HepG2 (cell line): ENCODE results near the gene ANKRD11. TPM values are rescaled to one million over a fixed set of nuclear protein-coding genes. Genes with fewer than 3 reads are reported as not detected.

ENCODE experiments used
- ATM ChIP-seq: fragments of 450-650 bp; IDR thresholded peaks from 2 replicates; pipeline ENCODE4 v1.7.1; 2017; ENCODE audit warnings: mild to moderate bottlenecking, borderline replicate concordance
- CEBPB ChIP-seq: IDR thresholded peaks from 2 replicates; pipeline ENCODE4 v1.6.1; 2011; ENCODE audit warnings: low read depth, low read length, improper control_type of control experiment, borderline replicate concordance
- SALL1 ChIP-seq: sonication (generic); formaldehyde crosslinking; IDR thresholded peaks from 2 replicates; pipeline ENCODE4 v1.8.0; 2022; ENCODE audit warnings: mild to moderate bottlenecking, missing genetic modification reagents
- ZBTB3 ChIP-seq: sonication (generic); formaldehyde crosslinking; IDR thresholded peaks from 2 replicates; pipeline ENCODE4 v1.4.0; 2020; ENCODE audit warnings: low read depth, mild to moderate bottlenecking, moderate library complexity, missing genetic modification reagents, borderline replicate concordance
- ZBTB38 ChIP-seq: sonication (generic); formaldehyde crosslinking; IDR thresholded peaks from 2 replicates; pipeline ENCODE4 v1.5.1; 2020; ENCODE audit warnings: mild to moderate bottlenecking, missing genetic modification reagents
- ZNF235 ChIP-seq: sonication (generic); formaldehyde crosslinking; IDR thresholded peaks from 2 replicates; pipeline ENCODE4 v1.8.1; 2023; ENCODE audit warnings: mild to moderate bottlenecking, missing genetic modification reagents, borderline replicate concordance
- ZNF337 ChIP-seq: sonication (generic); formaldehyde crosslinking; IDR thresholded peaks from 2 replicates; pipeline ENCODE4 v1.5.1; 2020; ENCODE audit warnings: missing genetic modification reagents, low read depth, mild to moderate bottlenecking, borderline replicate concordance
- ZNF501 ChIP-seq: sonication (generic); formaldehyde crosslinking; IDR thresholded peaks from 2 replicates; pipeline ENCODE4 v1.5.1; 2020; ENCODE audit warnings: mild to moderate bottlenecking, moderate library complexity, missing genetic modification reagents
- ZNF530 ChIP-seq: sonication (generic); formaldehyde crosslinking; IDR thresholded peaks from 2 replicates; pipeline ENCODE4 v1.5.0; 2020; ENCODE audit warnings: low read depth, mild to moderate bottlenecking, missing genetic modification reagents
- ZNF563 ChIP-seq: sonication (generic); formaldehyde crosslinking; IDR thresholded peaks from 2 replicates; pipeline ENCODE4 v1.8.0; 2022; ENCODE audit warnings: mild to moderate bottlenecking, moderate library complexity, missing genetic modification reagents
- ZNF772 ChIP-seq: sonication (generic); formaldehyde crosslinking; IDR thresholded peaks from 2 replicates; pipeline ENCODE4 v1.5.0; 2020; ENCODE audit warnings: mild to moderate bottlenecking, missing genetic modification reagents
- polyA plus RNA-seq, 8 experiments: library from polyadenylated mRNA; depleted of rRNA in 3 of 8; stranded (reverse) in 7 of 8; unstranded in 1 of 8; fragments of >200 nt; fragmentation: Illumina TruSeq in 4 of 8; extraction: Trizol in 4 of 8; gene quantifications; 2 replicates each; pipeline versions ENCODE4 v1.2.1 to v1.2.3, GENCODE V29; 2011 to 2016; ENCODE audit warnings: low read depth in 4 of 8, missing spikeins in 1 of 8, mixed read lengths in 1 of 8; ENCODE audit not compliant: insufficient read depth in 1 of 8
- total RNA-seq, 5 experiments: library from RNA; depleted of rRNA; stranded (reverse); fragments of >200 nt; fragmentation: Illumina TruSeq; extraction: Trizol; gene quantifications; 2 replicates each; pipeline ENCODE4 v1.2.3, GENCODE V29; 2016; ENCODE audit warnings: low read depth in 1 of 5
- TF ChIP-seq, protein P1 (sequence below): sonication (generic); formaldehyde crosslinking; conservative IDR thresholded peaks from 2 replicates; pipeline ENCODE4 v1.8.0; 2022; ENCODE audit warnings: mild to moderate bottlenecking, moderate library complexity, missing genetic modification reagents
- TF ChIP-seq, protein P2 (sequence below): sonication (generic); formaldehyde crosslinking; IDR thresholded peaks from 2 replicates; pipeline ENCODE4 v1.4.0; 2020; ENCODE audit warnings: mild to moderate bottlenecking, missing genetic modification reagents
- TF ChIP-seq, protein P3 (sequence below): sonication (generic); formaldehyde crosslinking; IDR thresholded peaks from 2 replicates; pipeline ENCODE4 v1.5.0; 2020; ENCODE audit warnings: missing genetic modification reagents
- TF ChIP-seq, protein P4 (sequence below): sonication (generic); formaldehyde crosslinking; IDR thresholded peaks from 2 replicates; pipeline ENCODE4 v1.4.0; 2020; ENCODE audit warnings: missing genetic modification reagents
- TF ChIP-seq, protein P5 (sequence below): sonication (generic); formaldehyde crosslinking; IDR thresholded peaks from 2 replicates; pipeline ENCODE4 v1.4.0; 2020; ENCODE audit warnings: mild to moderate bottlenecking, missing genetic modification reagents, borderline replicate concordance

Gene ANKRD11
- total and polyA plus RNA-seq, 2 of the 13 experiments (the other 11 are each of a cell fraction or from before 2014, with no cell fraction given): 21.4 to 38.4 TPM

DNA sequence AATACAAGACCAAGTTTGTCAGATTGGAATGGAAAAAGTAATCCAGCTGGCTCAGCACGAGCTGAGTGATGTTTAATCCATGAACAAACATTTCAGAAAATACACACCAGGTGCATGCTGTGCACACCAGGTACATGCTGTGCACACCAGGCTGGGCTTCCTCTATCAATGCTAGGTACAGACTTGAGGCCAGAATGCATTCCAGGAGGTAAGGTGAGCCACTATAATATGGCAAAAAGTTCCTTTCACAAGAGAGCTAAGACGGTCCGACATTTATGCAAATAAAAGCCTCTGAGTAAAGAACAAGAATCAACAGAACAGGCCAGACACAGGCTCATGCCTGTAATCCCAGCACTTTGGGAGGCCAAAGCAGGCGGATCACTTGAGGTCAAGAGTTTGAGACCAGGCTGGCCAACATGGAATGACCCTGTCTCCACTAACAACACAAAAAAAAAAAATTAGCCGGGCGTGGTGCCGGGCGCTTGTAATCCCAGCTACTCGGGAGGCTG, 144.7 kb downstream of the ANKRD11 start (continued):
- TF ChIP-seq ZNF501 (CRISPR knock-in tag) (0 out of 2 replicates have a peak, but pooled peaks have one; percentile 52), ATM (no peak), ZNF337 (CRISPR knock-in tag) (0 out of 2 replicates have a peak, but pooled peaks have one; percentile 70), ZNF235 (CRISPR knock-in tag) (no peak), CEBPB (no peak), ZNF772 (CRISPR knock-in tag) (no peak), ZNF563 (CRISPR knock-in tag) (no peak), SALL1 (CRISPR knock-in tag) (peak; percentile 35; the same call in 1 of the 2 replicates), ZBTB3 (CRISPR knock-in tag) (no peak), ZBTB38 (CRISPR knock-in tag) (no peak), ZNF530 (CRISPR knock-in tag) (no peak)
- TF ChIP-seq, protein P1, sequence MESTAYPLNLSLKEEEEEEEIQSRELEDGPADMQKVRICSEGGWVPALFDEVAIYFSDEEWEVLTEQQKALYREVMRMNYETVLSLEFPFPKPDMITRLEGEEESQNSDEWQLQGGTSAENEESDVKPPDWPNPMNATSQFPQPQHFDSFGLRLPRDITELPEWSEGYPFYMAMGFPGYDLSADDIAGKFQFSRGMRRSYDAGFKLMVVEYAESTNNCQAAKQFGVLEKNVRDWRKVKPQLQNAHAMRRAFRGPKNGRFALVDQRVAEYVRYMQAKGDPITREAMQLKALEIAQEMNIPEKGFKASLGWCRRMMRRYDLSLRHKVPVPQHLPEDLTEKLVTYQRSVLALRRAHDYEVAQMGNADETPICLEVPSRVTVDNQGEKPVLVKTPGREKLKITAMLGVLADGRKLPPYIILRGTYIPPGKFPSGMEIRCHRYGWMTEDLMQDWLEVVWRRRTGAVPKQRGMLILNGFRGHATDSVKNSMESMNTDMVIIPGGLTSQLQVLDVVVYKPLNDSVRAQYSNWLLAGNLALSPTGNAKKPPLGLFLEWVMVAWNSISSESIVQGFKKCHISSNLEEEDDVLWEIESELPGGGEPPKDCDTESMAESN (CRISPR knock-in tag): no peak
- TF ChIP-seq, protein P2, sequence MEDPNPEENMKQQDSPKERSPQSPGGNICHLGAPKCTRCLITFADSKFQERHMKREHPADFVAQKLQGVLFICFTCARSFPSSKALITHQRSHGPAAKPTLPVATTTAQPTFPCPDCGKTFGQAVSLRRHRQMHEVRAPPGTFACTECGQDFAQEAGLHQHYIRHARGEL (CRISPR knock-in tag): no peak
- TF ChIP-seq, protein P3, sequence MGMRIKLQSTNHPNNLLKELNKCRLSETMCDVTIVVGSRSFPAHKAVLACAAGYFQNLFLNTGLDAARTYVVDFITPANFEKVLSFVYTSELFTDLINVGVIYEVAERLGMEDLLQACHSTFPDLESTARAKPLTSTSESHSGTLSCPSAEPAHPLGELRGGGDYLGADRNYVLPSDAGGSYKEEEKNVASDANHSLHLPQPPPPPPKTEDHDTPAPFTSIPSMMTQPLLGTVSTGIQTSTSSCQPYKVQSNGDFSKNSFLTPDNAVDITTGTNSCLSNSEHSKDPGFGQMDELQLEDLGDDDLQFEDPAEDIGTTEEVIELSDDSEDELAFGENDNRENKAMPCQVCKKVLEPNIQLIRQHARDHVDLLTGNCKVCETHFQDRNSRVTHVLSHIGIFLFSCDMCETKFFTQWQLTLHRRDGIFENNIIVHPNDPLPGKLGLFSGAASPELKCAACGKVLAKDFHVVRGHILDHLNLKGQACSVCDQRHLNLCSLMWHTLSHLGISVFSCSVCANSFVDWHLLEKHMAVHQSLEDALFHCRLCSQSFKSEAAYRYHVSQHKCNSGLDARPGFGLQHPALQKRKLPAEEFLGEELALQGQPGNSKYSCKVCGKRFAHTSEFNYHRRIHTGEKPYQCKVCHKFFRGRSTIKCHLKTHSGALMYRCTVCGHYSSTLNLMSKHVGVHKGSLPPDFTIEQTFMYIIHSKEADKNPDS: no peak
- TF ChIP-seq, protein P4, sequence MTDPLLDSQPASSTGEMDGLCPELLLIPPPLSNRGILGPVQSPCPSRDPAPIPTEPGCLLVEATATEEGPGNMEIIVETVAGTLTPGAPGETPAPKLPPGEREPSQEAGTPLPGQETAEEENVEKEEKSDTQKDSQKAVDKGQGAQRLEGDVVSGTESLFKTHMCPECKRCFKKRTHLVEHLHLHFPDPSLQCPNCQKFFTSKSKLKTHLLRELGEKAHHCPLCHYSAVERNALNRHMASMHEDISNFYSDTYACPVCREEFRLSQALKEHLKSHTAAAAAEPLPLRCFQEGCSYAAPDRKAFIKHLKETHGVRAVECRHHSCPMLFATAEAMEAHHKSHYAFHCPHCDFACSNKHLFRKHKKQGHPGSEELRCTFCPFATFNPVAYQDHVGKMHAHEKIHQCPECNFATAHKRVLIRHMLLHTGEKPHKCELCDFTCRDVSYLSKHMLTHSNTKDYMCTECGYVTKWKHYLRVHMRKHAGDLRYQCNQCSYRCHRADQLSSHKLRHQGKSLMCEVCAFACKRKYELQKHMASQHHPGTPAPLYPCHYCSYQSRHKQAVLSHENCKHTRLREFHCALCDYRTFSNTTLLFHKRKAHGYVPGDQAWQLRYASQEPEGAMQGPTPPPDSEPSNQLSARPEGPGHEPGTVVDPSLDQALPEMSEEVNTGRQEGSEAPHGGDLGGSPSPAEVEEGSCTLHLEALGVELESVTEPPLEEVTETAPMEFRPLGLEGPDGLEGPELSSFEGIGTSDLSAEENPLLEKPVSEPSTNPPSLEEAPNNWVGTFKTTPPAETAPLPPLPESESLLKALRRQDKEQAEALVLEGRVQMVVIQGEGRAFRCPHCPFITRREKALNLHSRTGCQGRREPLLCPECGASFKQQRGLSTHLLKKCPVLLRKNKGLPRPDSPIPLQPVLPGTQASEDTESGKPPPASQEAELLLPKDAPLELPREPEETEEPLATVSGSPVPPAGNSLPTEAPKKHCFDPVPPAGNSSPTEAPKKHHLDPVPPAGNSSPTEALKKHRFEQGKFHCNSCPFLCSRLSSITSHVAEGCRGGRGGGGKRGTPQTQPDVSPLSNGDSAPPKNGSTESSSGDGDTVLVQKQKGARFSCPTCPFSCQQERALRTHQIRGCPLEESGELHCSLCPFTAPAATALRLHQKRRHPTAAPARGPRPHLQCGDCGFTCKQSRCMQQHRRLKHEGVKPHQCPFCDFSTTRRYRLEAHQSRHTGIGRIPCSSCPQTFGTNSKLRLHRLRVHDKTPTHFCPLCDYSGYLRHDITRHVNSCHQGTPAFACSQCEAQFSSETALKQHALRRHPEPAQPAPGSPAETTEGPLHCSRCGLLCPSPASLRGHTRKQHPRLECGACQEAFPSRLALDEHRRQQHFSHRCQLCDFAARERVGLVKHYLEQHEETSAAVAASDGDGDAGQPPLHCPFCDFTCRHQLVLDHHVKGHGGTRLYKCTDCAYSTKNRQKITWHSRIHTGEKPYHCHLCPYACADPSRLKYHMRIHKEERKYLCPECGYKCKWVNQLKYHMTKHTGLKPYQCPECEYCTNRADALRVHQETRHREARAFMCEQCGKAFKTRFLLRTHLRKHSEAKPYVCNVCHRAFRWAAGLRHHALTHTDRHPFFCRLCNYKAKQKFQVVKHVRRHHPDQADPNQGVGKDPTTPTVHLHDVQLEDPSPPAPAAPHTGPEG (CRISPR knock-in tag): no peak
- TF ChIP-seq, protein P5, sequence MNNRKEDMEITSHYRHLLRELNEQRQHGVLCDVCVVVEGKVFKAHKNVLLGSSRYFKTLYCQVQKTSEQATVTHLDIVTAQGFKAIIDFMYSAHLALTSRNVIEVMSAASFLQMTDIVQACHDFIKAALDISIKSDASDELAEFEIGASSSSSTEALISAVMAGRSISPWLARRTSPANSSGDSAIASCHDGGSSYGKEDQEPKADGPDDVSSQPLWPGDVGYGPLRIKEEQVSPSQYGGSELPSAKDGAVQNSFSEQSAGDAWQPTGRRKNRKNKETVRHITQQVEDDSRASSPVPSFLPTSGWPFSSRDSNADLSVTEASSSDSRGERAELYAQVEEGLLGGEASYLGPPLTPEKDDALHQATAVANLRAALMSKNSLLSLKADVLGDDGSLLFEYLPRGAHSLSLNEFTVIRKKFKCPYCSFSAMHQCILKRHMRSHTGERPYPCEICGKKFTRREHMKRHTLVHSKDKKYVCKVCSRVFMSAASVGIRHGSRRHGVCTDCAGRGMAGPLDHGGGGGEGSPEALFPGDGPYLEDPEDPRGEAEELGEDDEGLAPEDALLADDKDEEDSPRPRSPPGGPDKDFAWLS (CRISPR knock-in tag): no peak
